Hippocampal formation (tissue), 2 donors: ENCODE measurements around the gene SCT.

Experiments
- DNase-seq, 2 donors: peaks; one replicate each; lab custom pipeline; 2025; lab: John Stamatoyannopoulos, UW

The SCT gene

GRCh38 chr11:643849-644738 is 17.1 kb upstream of the SCT start:
- no peak for DNase-seq

DNA sequence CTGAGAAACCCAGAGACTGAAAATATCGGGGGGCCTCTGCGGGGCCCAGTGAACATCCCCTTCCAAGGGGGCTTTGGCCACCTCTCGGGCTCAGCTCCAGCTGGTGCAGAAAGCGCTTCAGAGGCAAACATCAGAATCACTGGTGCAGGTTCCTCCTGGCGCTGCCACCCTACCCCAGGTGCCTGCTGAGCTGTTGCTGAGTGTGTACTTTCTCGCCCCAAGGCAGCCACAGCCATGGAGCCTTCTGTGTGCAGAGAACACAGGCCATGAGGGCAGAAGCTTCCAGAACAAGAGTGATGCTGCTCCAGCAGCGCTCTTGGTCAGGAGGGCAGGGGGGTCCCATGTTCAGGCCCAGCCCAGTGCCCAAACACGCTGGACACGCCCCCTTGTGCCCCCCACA is 16.4 kb upstream of the SCT start:
- no peak for DNase-seq

GRCh38 chr11:641806-642370 is 14.9 kb upstream of the SCT start:
- no peak for DNase-seq

DNA sequence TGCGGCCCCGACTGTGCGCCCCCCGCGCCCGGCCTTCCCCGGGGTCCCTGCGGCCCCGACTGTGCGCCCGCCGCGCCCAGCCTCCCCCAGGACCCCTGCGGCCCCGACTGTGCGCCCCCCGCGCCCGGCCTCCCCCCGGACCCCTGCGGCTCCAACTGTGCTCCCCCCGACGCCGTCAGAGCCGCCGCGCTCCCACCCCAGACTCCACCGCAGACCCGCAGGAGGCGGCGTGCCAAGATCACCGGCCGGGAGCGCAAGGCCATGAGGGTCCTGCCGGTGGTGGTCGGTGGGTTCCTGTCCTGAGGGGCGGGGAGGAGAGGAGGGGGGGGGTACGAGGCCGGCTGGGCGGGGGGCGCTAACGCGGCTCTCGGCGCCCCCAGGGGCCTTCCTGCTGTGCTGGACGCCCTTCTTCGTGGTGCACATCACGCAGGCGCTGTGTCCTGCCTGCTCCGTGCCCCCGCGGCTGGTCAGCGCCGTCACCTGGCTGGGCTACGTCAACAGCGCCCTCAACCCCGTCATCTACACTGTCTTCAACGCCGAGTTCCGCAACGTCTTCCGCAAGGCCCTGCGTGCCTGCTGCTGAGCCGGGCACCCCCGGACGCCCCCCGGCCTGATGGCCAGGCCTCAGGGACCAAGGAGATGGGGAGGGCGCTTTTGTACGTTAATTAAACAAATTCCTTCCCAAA is 13.2 kb upstream of the SCT start:
- no peak for DNase-seq

GRCh38 chr11:639332-639955 is 12.5 kb upstream of the SCT start:
- no peak for DNase-seq

GRCh38 chr11:638631-639331 is 11.8 kb upstream of the SCT start:
- no peak for DNase-seq

GRCh38 chr11:637593-638521 is 10.9 kb upstream of the SCT start:
- no peak for DNase-seq

GRCh38 chr11:637333-637592 is 10.3 kb upstream of the SCT start:
- DNase-seq = no peak

- DNase-seq = no peak
Observed at GRCh38 chr11:636511-637332, 9.7 kb upstream of the SCT start, which contains the start of gene DRD4. Gene DRD4 (plus strand): TSS chr11:637269. CDS start chr11:637305, 36 bp downstream.

DNA sequence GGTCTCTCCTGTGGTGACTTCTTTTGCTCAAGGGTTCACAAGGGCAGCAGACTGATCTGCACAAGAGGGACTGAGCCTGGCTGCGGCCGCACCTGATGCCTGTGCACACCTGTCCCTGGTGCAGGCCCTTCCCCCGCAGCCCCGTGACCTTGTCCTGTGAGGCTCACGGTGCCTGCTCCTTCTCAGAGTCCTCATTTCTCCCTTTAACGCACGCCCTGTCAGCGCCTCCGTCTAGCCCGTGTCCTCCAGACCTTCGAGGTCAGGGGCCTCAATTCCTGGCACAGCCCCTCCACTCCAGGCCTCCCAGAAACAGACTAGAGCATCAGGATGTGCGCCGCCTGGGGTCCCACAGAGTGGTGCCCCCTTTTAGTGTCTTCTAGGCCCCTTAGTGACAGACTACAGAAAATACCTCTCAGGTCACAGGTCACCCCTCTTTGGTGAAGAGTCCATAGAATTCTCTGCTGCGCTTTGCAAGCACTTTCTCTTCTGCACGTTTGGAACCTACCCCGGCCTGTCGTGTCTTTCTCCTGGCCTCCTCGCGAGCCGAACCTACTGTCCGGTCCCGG is 9.0 kb upstream of the SCT start:
- no peak for DNase-seq

DNA sequence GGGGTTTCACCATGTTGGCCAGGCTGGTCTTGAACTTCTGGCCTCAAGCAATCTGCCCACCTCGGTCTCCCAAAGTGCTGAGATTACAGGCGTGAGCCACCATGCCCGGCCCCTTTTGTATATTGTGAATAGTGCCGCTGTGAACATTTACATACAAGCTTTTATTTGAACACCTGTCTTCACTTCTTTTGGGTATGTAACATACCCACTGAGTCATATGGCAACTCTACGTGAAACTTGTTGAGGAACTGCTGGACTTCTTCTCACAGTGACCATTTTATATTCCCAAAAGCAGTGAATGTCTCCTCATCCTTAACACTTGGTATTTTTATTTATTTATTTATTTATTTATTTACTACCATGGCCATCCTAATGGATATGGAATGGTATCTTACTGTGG is 3.9 kb upstream of the SCT start:
- DNase-seq = no peak

DNA sequence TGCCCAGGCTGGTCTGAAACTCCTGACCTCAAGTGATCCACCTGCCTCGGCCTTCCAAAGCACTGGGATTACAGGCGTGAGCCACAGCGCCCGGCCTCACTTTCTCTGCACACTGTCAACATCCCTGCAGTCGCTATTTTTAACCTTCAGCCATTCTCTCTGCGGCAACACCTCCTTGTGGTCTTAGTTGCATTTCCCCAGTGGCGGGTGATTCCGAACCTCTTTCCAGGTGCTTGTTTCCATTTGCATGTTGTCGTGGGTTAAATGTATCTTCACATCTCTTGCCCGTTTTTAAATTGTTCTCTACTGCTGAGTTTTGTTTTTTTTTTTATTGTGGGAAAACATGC is 2.2 kb upstream of the SCT start:
- no peak for DNase-seq

DNA sequence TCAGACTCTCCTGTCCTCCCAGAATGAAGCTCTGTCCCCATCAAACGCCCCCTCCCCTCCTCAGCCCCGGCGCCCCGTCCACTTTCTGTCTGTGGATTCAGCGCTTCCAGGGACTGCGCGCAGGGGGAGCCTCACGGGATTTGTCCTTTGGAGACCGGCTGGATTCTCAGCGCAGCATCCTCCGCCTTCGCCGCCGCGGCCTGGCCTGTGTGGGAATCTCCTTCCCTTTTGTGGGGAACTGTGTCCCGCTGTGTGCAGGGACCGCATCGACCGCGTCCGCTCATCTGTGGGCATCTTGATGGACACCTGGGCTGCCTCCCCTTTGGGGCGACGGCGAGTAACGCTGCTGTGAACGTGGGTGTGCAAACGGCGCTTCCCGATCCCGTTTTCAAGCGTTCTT is 1.1 kb upstream of the SCT start:
- DNase-seq = no peak

DNA sequence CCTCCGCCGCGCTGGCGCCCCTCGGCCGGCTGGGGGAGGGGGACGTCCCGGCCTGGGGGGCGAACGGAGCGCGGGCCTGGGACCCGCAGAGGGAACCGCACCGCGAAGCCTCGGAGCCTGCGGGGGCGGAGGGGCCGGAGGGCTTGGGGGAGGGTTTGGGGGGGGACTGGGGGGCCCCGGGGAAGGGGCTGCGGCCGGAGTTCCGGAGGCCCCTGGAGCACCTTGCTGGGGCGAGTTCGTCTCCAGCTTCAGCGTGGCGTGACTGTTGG is 261 bp upstream of the SCT start:
- no peak for DNase-seq

DNA sequence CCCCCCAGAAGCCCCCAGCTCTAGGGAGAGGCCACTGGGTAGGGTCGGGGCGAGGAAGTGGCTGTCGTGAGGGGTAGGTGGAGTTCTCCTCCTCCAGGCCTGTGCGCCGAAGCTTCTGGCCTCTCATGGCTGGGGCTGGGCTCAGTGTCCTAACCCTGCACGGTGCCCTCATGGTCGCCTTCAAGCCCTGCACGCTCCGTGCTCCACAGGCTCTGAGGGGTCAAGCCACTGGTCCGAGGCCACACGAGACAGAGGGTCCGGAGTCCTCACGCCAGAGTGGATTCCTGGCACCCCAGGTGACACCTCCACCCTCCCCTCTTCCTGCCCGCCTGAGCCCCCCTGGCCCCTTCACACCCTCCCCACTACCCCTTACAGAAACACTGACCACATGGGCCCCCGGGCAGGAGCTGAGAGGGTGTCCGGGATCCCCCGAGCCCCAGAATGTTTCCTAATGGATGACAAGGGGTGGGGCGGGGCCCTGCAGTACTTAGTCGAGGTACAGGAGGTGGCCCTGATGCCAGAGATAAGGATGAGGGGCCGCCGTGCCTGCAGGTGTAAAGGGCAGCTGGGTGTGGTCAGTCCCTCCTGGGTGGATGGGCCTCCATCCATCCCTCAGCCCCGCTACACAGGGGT is 1.2 kb downstream of the SCT start:
- DNase-seq = no peak

GRCh38 chr11:624705-625635 is 2.0 kb downstream of the SCT start, which contains the start of gene CDHR5:
Gene CDHR5 (minus strand): TSS chr11:624955. CDS start chr11:624902, 53 bp downstream.
- DNase-seq = no peak

- no peak for DNase-seq
Observed at GRCh38 chr11:623999-624704, 2.8 kb downstream of the SCT start.

- no peak for DNase-seq
Observed at GRCh38 chr11:623349-623869, 3.6 kb downstream of the SCT start.
